K562 (cell line): ENCODE measurements around the gene ADRA1B. TPM values are rescaled to one million over a fixed set of nuclear protein-coding genes. Genes with fewer than 3 reads are reported as not detected.

ENCODE experiments used
- ATAC-seq: fragments of 200-7000 bp; cut with Tn5 transposase; 3 replicates; pipeline ENCODE4 v1.9.1; 2020; ENCODE audit warnings: moderate library complexity
- BruUV-seq: library from RNA; stranded (reverse); fragments of 400-500 nt; replicated peaks from 2 replicates; lab custom pipeline; 2021; lab: Mats Ljungman, UMichigan
- CTCF ChIA-PET: fragments of 300-600 bp; formaldehyde crosslinking; extraction: SDS; loops from one replicate; lab custom pipeline; 2021; ENCODE audit warnings: low intra/inter-chr PET ratio; lab: Yijun Ruan, JAX
- POLR2A ChIA-PET: fragments of 300-600, 350-650 bp; sonication (Branson Sonifier 250); formaldehyde crosslinking; extraction: SDS; loops from one replicate; lab custom pipeline; 2021; ENCODE audit warnings: antibody characterized with exemption, inconsistent platforms; lab: Yijun Ruan, JAX
- DNase-seq, 4 experiments: peaks; one replicate each; pipeline versions ENCODE4 v3.0.0 to v3.0.0-alpha.2; 2011 to 2018; ENCODE audit warnings: low spot score in 3 of 4, mixed read lengths in 3 of 4; ENCODE audit errors: extremely low read depth in 1 of 4
- FAIRE-seq: peaks from 2 replicates; lab custom pipeline; 2011; peaks lifted over from hg19 to GRCh38; lab: Jason Lieb, UNC
- H2AFZ ChIP-seq: 2 replicates; pipeline ENCODE4 v1.6.0; 2011; ENCODE audit warnings: low read depth, low read length, control low read depth, inconsistent platforms
- H3K27ac ChIP-seq: fragments of 200-600 bp; 3 replicates; pipeline ENCODE4 v1.8.0; 2011; ENCODE audit warnings: low read depth, mild to moderate bottlenecking, control low read depth, inconsistent platforms, low read length, moderate library complexity, mixed read lengths; ENCODE audit errors: extremely low read depth
- H3K27me3 ChIP-seq, 2 experiments: fragments of 300-600 bp in 1 of 2; 2 replicates in 1 of 2; 3 replicates in 1 of 2; pipeline versions ENCODE4 v1.6.0 to v1.8.0; 2011; ENCODE audit warnings: inconsistent platforms in 2 of 2, low read length in 2 of 2, mild to moderate bottlenecking in 1 of 2, mixed read lengths in 1 of 2, moderate library complexity in 1 of 2; ENCODE audit not compliant: control insufficient read depth in 2 of 2, insufficient read depth in 2 of 2
- H3K36me3 ChIP-seq: fragments of 300-600 bp; 3 replicates; pipeline ENCODE4 v1.8.0; 2011; ENCODE audit warnings: mild to moderate bottlenecking, low read length, inconsistent platforms; ENCODE audit not compliant: control insufficient read depth, insufficient read depth
- H3K4me1 ChIP-seq, 2 experiments: fragments of 200-600 bp in 1 of 2; replicated peaks in 1 of 2; 2 replicates in 1 of 2; 3 replicates in 1 of 2; pipeline versions ENCODE4 v1.5.1 to v1.8.0; 2011; ENCODE audit warnings: inconsistent platforms in 2 of 2, low read length in 2 of 2, mild to moderate bottlenecking in 1 of 2, mixed read lengths in 1 of 2, moderate library complexity in 1 of 2; ENCODE audit not compliant: control insufficient read depth in 2 of 2, insufficient read depth in 2 of 2
- H3K4me2 ChIP-seq: 2 replicates; pipeline ENCODE4 v1.6.1; 2011; ENCODE audit warnings: low read length, control low read depth, inconsistent platforms, mixed read lengths; ENCODE audit not compliant: insufficient read depth
- H3K4me3 ChIP-seq: fragments of 200-600 bp; sonication (generic), shearing (Covaris generic); 2 replicates; pipeline ENCODE4 v1.5.1; 2016; ENCODE audit warnings: control low read depth, inconsistent platforms
- H3K79me2 ChIP-seq: fragments of 200-600 bp; 3 replicates; pipeline ENCODE4 v1.8.0; 2011; ENCODE audit warnings: low read length, inconsistent platforms; ENCODE audit not compliant: control insufficient read depth, insufficient read depth
- H3K9ac ChIP-seq, 2 experiments: 2 replicates each; pipeline versions ENCODE4 v1.6.0 to v1.6.1; 2011; ENCODE audit warnings: low read depth in 2 of 2, low read length in 2 of 2, control low read depth in 1 of 2, inconsistent platforms in 1 of 2, mild to moderate bottlenecking in 1 of 2, mixed read lengths in 1 of 2; ENCODE audit not compliant: insufficient read depth in 1 of 2
- H3K9me1 ChIP-seq: one replicate; pipeline ENCODE4 v1.6.0; 2011; ENCODE audit warnings: inconsistent platforms, mild to moderate bottlenecking, low read length, moderate library complexity; ENCODE audit not compliant: control insufficient read depth, insufficient read depth
- H3K9me3 ChIP-seq: replicated peaks from 2 replicates; pipeline ENCODE4 v1.5.1; 2011; ENCODE audit warnings: low read depth, low read length, inconsistent platforms; ENCODE audit not compliant: control insufficient read depth, insufficient read depth
- H4K20me1 ChIP-seq: replicated peaks from 2 replicates; pipeline ENCODE4 v1.6.1; 2011; ENCODE audit warnings: low read length, inconsistent platforms, mixed read lengths; ENCODE audit not compliant: control insufficient read depth, insufficient read depth
- CEBPB ChIP-seq: fragments of 450-650 bp; IDR thresholded peaks from 2 replicates; pipeline ENCODE4 v1.6.1; 2016; ENCODE audit warnings: missing genetic modification characterization, missing compliant biosample characterization
- CGGBP1 ChIP-seq: fragments of 250-450 bp; sonication (Bioruptor Pico); IDR thresholded peaks from 2 replicates; pipeline ENCODE4 v1.9.0; 2021; ENCODE audit warnings: mild to moderate bottlenecking
- EGR1 ChIP-seq: fragments of 450-650 bp; conservative IDR thresholded peaks from 2 replicates; pipeline ENCODE4 v1.6.1; 2017; ENCODE audit warnings: mild to moderate bottlenecking
- JUN ChIP-seq, 2 experiments: sonication (generic) in 1 of 2; formaldehyde crosslinking in 1 of 2; IDR thresholded peaks; 2 replicates each; pipeline versions ENCODE4 v1.6.1 to v1.8.0; 2012 to 2022; ENCODE audit warnings: borderline replicate concordance in 2 of 2, mild to moderate bottlenecking in 2 of 2, improper control_type of control experiment in 1 of 2, low read depth in 1 of 2, low read length in 1 of 2, missing genetic modification reagents in 1 of 2
- LARP7 ChIP-seq: fragments of 450-650 bp; IDR thresholded peaks from 2 replicates; pipeline ENCODE4 v1.6.1; 2016
- MTA1 ChIP-seq: fragments of 450-650 bp; IDR thresholded peaks from 2 replicates; pipeline ENCODE4 v1.6.1; 2017; ENCODE audit warnings: borderline replicate concordance
- PBX2 ChIP-seq, 2 experiments: IDR thresholded peaks in 1 of 2; conservative IDR thresholded peaks in 1 of 2; 2 replicates each; pipeline ENCODE4 v1.6.1; 2016; ENCODE audit warnings: low read depth in 2 of 2, mild to moderate bottlenecking in 1 of 2, missing compliant biosample characterization in 1 of 2, missing genetic modification characterization in 1 of 2, moderate library complexity in 1 of 2
- POLR3A ChIP-seq: IDR thresholded peaks from 2 replicates; pipeline ENCODE4 v1.6.1; 2011; ENCODE audit warnings: borderline replicate concordance, mild to moderate bottlenecking, moderate library complexity; ENCODE audit not compliant: insufficient read length, insufficient read depth; ENCODE audit errors: extremely low read depth
- SNRNP70 ChIP-seq: fragments of 200-400 bp; formaldehyde crosslinking; optimal IDR thresholded peaks from 2 replicates; pipeline ENCODE3; 2017; ENCODE audit warnings: low read depth, low read length
- ZMIZ1 ChIP-seq, 2 experiments: fragments of 150-350 bp in 1 of 2; IDR thresholded peaks; 2 replicates each; pipeline ENCODE4 v1.6.1; 2012 to 2016; ENCODE audit warnings: low read depth in 2 of 2, low read length in 2 of 2, mild to moderate bottlenecking in 1 of 2, moderate library complexity in 1 of 2
- ZNF239 ChIP-seq: fragments of 250-450 bp; sonication (Bioruptor Pico); IDR thresholded peaks from 2 replicates; pipeline ENCODE4 v1.4.0; 2020; ENCODE audit warnings: mild to moderate bottlenecking
- in situ Hi-C: fragments of 300-500 bp; cut with MboI; formaldehyde crosslinking; loops from 4 replicates; pipeline ENCODE4 v1.15.0; 2018; ENCODE audit warnings: inconsistent platforms, mixed read lengths
- intact Hi-C: fragments of 100-400 bp; cut with micrococcal nuclease; formaldehyde crosslinking; loops from 2 replicates; pipeline ENCODE4 v1.14.2; 2022
- polyA plus RNA-seq, 8 experiments: library from polyadenylated mRNA; depleted of rRNA in 4 of 8; stranded (reverse) in 5 of 8; unstranded in 3 of 8; fragments of >200 nt; fragmentation: Nextera tagmentation in 2 of 8; fragmentation: Illumina TruSeq in 1 of 8; extraction: Ambion mirVana in 2 of 8; extraction: Trizol in 1 of 8; gene quantifications; 2 replicates each; pipeline versions ENCODE4 v1.2.1 to v1.2.3, GENCODE V29; 2011 to 2014; ENCODE audit warnings: inconsistent platforms in 1 of 8, missing spikeins in 1 of 8
- total RNA-seq, 7 experiments: library from RNA; depleted of rRNA in 6 of 7; stranded (reverse); fragments of >200 nt in 6 of 7; fragmentation: Illumina TruSeq in 2 of 7; extraction: Trizol in 2 of 7; gene quantifications; 2 replicates each; pipeline versions ENCODE4 v1.2.1 to v1.2.3, GENCODE V29; 2011 to 2021; ENCODE audit warnings: low replicate concordance in 1 of 7

ADRA1B gene
- total and polyA plus RNA-seq, 9 of the 15 experiments (the other 6 are each of a cell fraction or from before 2014, with no cell fraction given): not detected

DNA sequence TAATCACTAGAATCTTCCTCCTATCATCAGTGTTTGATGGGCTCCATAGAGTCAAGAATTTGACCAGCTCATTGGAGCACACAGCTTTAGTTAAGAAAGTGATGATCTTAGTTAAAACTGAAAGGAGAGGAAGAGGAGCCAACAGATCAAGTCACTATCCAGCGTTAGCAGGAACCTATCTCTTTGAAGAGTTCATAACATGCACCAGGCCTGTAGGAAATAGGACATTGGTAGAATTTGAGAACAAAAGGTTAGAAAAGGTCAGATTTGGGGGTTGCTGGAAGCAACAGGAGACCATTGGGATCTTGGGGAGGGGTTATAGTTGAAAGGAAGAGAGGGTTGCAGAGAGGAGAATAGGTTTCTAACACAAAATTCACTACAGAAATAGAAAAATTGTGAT, 11.4 kb upstream of the ADRA1B start (continued):
- TF ChIP-seq SNRNP70 (no peak), MTA1 (no peak), JUN (IDR thresholded peaks at IDR 0.05; ENCODE audit: borderline replicate concordance, low read depth, low read length) (no peak), JUN (CRISPR knock-in tag; IDR thresholded peaks at IDR 0.05; ENCODE audit: borderline replicate concordance) (no peak), LARP7 (no peak), CEBPB (tag) (no peak), ZNF239 (no peak), POLR3A (no peak), ZMIZ1 (IDR thresholded peaks at IDR 0.05; ENCODE audit: low read depth in 2 of 2, low read length in 2 of 2) (no peak)

- Histone ChIP-seq H3K27me3 (peaks cover 0 to 12% of the 10 kb centered on the region in 2 experiments; a peak in 3 of 5 replicates), H3K9me3 (no peaks in the 10 kb centered on the region), H3K9ac (no peak overlapping the region), H3K4me1 (no peaks in the 10 kb centered on the region), H3K9me1 (no peaks in the 10 kb centered on the region), H3K27ac (no peak overlapping the region), H3K79me2 (no peaks in the 10 kb centered on the region), H3K4me2 (no peak overlapping the region), H2AFZ (no peak overlapping the region), H4K20me1 (no peaks in the 10 kb centered on the region), H3K36me3 (no peaks in the 10 kb centered on the region), H3K4me3 (no peak overlapping the region)
- no peak for FAIRE-seq
- intact Hi-C loops (no loop called here), in situ Hi-C loops (no loop called here)
- BruUV-seq: no TSS peak
- POLR2A ChIA-PET: interaction anchor here (0.6 kb wide), 1 partner anchor 1543 kb away, joined by 3 read pairs; no protein-coding TSS in a partner anchor
- CTCF ChIA-PET: no interaction called here
- DNase-seq: no peak
- no peak for ATAC-seq
- TF ChIP-seq CGGBP1 (no peak), ZMIZ1 (IDR thresholded peaks at IDR 0.05; ENCODE audit: low read depth in 2 of 2, low read length in 2 of 2) (no peak), PBX2 (CRISPR knock-in tag; IDR thresholded peaks at IDR 0.05; ENCODE audit: low read depth) (no peak), PBX2 (tag; conservative IDR thresholded peaks at IDR 0.05; ENCODE audit: low read depth) (no peak), EGR1 (no peak)
Observed at GRCh38 chr5:159905496-159905895, 10.8 kb upstream of the ADRA1B start.
